Ovary (tissue), 9 donors: ENCODE data around the gene ZNF385A. TPM values are rescaled to one million over a fixed set of nuclear protein-coding genes. Genes with fewer than 3 reads are reported as not detected.
A peak's percentile ranks its signal among the peaks of the same experiment; 100 is the strongest.

ENCODE experiments used
- DNase-seq, 5 donors: peaks; one replicate each; pipeline ENCODE4 v3.0.0-alpha.2; 2019 to 2020
- H3K27ac ChIP-seq, 2 donors: fragments of 200-600 bp; one replicate each; pipeline versions ENCODE4 v1.5.1 to v1.8.0; 2019 to 2022
- H3K27me3 ChIP-seq: fragments of 200-600 bp; one replicate; pipeline ENCODE4 v1.8.0; 2022
- H3K36me3 ChIP-seq: fragments of 200-600 bp; sonication (generic); one replicate; pipeline ENCODE4 v1.5.1; 2019
- H3K4me1 ChIP-seq: one replicate; pipeline ENCODE4 v1.8.1; 2013; ENCODE audit warnings: mild to moderate bottlenecking, moderate library complexity; ENCODE audit not compliant: insufficient read depth
- H3K4me3 ChIP-seq: fragments of 200-600 bp; sonication (generic); one replicate; pipeline ENCODE4 v1.5.1; 2017
- H3K9me3 ChIP-seq, 2 donors: fragments of 200-600 bp in 1 of 2; sonication (generic) in 1 of 2; one replicate each; pipeline versions ENCODE4 v1.5.1 to v1.8.1; 2013 to 2019; ENCODE audit warnings: mild to moderate bottlenecking in 1 of 2, moderate library complexity in 1 of 2
- EP300 ChIP-seq: sonication (generic); formaldehyde crosslinking; IDR thresholded peaks from one replicate; pipeline ENCODE4 v1.6.1; 2017; ENCODE audit warnings: antibody characterized with exemption
- POLR2A ChIP-seq: fragments of 450-650 bp; IDR thresholded peaks from one replicate; pipeline ENCODE4 v1.6.1; 2017; ENCODE audit warnings: antibody characterized with exemption, mild to moderate bottlenecking, moderate library complexity
- WGBS, 3 donors: extraction: QIAGEN DNeasy Blood & Tissue Kit in 1 of 3; methylation state at CpG; one replicate each; pipeline versions ENCODE4 v1.1.5 to v1.1.7; 2013 to 2017; 5-methylcytosine and 5-hydroxymethylcytosine counted together
- intact Hi-C, 4 donors: fragments of 100-400 bp; cut with DNase I; formaldehyde crosslinking; loops; one replicate each; pipeline versions ENCODE4 v1.11.0 to v1.15.1; 2022 to 2023
- polyA plus RNA-seq, 2 donors: library from polyadenylated mRNA; stranded (reverse); fragments of 200-250 nt in 1 of 2; fragments of 350-450 nt in 1 of 2; fragmentation: Illumina TruSeq in 1 of 2; extraction: RNeasy Lipid Tissue Mini Kit (QIAGEN cat#74804) in 1 of 2; gene quantifications; one replicate each; pipeline ENCODE4 v1.2.3, GENCODE V29; 2013 to 2014
- total RNA-seq, 7 donors: library from RNA; depleted of rRNA in 2 of 7; stranded (reverse); fragments of >200 nt in 2 of 7; fragmentation: NEBNext Ultra II Directional in 3 of 7; extraction: Animal tissue kit (Norgen Biotek cat#: 25700) in 3 of 7; gene quantifications; one replicate each; pipeline versions ENCODE4 v1.1.0 to v1.2.4, GENCODE V29; 2016 to 2023
- TF ChIP-seq, protein P1 (sequence below), 3 donors: fragments of 450-650 bp in 2 of 3; fragments of 200-600 bp in 1 of 3; IDR thresholded peaks; one replicate each; pipeline versions ENCODE4 v1.5.1 to v1.8.0; 2016 to 2022; ENCODE audit warnings: antibody characterized with exemption in 3 of 3, mild to moderate bottlenecking in 1 of 3
- donor health status: DM: no; HTN: no; CAD: no; lungs with moderate emphysema.
- donor health status: DM: no; HTN: no; CAD: no.
- donor health status: Bipolar disorder and iron deficiency.
- donor health status: DM: yes; HTN: yes; CAD: no.
- donor health status: DM: no; HTN: no; CAD: no.
- donor health status: DM: yes; HTN: yes; CAD: no.

Gene ZNF385A
- total and polyA plus RNA-seq, 9 donors, result 3.6 to 30.5 (median 6.0) TPM

DNA sequence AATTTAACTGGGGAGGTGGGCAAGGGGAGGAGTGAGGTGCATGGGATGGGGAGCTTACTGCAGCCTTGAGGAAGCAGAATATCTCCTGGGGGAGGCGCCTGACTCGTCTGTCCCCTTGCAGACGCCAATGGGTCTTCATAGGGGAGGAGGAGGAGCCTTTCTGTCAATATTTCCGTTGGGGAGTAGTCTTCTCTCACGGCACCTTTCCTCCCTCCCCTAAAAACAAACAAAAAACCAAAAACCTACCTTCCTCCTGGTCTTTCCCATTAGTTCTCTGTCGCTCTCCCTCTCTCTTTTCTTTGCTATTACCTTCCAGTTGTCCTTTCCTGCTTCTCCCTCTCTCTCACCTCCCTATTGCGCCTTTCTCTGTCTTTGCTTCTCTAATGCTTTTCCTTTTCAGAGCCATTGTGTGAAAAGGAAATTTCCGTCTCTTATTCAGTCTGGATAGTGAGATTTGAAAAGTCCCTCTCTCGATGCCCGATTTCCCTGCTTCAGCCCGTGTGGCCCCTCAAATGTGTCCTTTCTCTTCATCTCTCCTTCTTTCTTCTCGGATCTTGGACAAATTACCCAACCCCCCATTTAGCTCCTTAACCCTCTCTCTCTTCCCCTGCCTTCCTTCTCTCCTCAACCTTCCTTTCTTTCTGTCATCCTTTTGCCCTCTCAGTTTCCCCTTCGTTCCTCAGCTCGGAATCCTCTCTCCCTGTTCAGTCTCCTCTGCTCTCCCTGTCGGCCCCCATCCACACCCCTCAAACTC lies 26.2 kb downstream of the ZNF385A start:
- no peak for DNase-seq
- Histone ChIP-seq H3K9me3 (no peaks in the 10 kb centered on the region), H3K4me3 (peak overlapping the region; percentile 45), H3K36me3 (no peaks in the 10 kb centered on the region), H3K27me3 (no peaks in the 10 kb centered on the region), H3K4me1 (peaks cover 5% of the 10 kb centered on the region), H3K27ac (peak overlapping the region; percentile 79 to 88)
- TF ChIP-seq POLR2A (no peak), EP300 (no peak)
- TF ChIP-seq, protein P1, sequence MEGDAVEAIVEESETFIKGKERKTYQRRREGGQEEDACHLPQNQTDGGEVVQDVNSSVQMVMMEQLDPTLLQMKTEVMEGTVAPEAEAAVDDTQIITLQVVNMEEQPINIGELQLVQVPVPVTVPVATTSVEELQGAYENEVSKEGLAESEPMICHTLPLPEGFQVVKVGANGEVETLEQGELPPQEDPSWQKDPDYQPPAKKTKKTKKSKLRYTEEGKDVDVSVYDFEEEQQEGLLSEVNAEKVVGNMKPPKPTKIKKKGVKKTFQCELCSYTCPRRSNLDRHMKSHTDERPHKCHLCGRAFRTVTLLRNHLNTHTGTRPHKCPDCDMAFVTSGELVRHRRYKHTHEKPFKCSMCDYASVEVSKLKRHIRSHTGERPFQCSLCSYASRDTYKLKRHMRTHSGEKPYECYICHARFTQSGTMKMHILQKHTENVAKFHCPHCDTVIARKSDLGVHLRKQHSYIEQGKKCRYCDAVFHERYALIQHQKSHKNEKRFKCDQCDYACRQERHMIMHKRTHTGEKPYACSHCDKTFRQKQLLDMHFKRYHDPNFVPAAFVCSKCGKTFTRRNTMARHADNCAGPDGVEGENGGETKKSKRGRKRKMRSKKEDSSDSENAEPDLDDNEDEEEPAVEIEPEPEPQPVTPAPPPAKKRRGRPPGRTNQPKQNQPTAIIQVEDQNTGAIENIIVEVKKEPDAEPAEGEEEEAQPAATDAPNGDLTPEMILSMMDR (IDR thresholded peaks at IDR 0.05), result no peak
- intact Hi-C loops, result loop anchor here in 3 of 4 donors (5.0 to 10.0 kb wide), 3 partner anchors 74 to 364 kb away; partner anchors contain the start of genes CBX5 (in 2 of the 3) and HNRNPA1 (in 2 of the 3)
- 10 to 11% (median 11%) methylated on average over 15 of the region's 15 CpGs for WGBS, 3 donors

DNA sequence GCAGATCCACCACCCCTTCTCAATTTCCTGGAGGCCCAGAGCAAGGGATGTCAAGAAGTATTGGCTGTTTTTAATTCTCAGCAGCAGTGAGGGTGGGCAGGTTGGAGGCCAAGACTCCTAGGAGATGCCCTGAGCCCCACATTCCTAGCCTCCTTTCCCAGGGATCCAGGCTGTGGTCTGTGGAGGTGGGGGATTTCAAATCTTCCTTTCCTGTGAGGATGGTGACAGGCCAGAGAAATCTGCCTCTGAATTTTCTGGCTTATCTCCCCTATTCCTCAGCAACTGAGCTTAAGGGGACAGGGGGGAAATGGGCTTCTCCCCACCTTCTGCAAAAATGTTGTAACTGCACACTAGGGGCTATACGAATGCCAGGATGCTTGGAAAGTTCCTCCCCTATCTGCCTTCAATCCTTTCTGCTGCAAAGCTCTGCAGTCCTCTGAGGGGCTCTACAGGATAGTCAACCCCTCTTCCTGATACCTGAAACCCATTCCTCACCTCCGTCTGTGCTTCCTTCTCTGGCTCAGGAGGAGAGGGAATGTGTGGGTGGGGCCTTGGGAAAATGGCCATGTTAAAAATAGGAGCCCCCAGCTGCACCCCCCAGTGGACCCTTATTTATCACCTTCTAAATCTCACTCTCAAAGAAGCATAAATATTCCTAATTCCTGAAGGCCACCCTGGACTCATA lies 26.9 kb downstream of the ZNF385A start:
- Histone ChIP-seq H3K27me3 (no peaks in the 10 kb centered on the region), H3K9me3 (no peaks in the 10 kb centered on the region), H3K4me1 (peaks cover 9% of the 10 kb centered on the region), H3K4me3 (no peak overlapping the region), H3K27ac (peak overlapping the region; percentile 79 to 88), H3K36me3 (no peaks in the 10 kb centered on the region)
- TF ChIP-seq EP300, result no peak
- TF ChIP-seq POLR2A, result no peak
- DNase-seq, result no peak
- intact Hi-C loops, result loop anchor here in 3 of 4 donors (5.0 to 10.0 kb wide), 3 partner anchors 73 to 363 kb away; partner anchors contain the start of genes CBX5 (in 2 of the 3) and HNRNPA1 (in 2 of the 3)
- 56 to 58% (median 57%) methylated on average over 2 of the region's 2 CpGs for WGBS, 3 donors

DNA sequence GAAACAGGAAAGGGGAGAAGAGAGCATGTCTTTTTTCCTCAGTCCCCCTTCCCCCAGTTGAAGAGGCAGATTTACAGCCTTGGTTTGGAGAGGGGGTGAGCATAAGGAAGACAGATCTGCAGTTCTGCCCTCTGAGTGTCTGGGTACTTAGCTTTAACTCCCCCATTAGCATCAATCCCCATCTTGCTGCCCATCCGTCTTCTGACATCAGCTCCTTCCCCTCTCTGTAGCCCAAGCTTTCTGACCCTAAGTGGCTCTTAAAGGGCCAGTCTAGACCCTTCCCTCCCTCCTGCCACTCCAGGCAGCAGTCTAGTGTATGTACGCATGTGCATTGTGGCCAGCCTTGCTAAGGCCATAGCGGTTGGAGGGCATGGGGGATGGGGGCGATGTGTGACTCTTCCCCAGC lies 27.6 kb downstream of the ZNF385A start:
- no peaks in the 10 kb centered on the region for H3K9me3 ChIP-seq
- intact Hi-C loops, result loop anchor here in 3 of 4 donors (5.0 to 10.0 kb wide), 3 partner anchors 72 to 362 kb away; partner anchors contain the start of genes CBX5 (in 2 of the 3) and HNRNPA1 (in 2 of the 3)
- H3K27me3 ChIP-seq, result no peaks in the 10 kb centered on the region
- H3K27ac ChIP-seq, result peak overlapping the region; percentile 48 to 88
- DNase-seq, result no peak
- no peak overlapping the region for H3K4me3 ChIP-seq
- WGBS, 3 donors, result 72 to 86% (median 86%) methylated on average over 4 of the region's 4 CpGs
- H3K4me1 ChIP-seq, result peaks cover 14% of the 10 kb centered on the region
- TF ChIP-seq POLR2A (no peak), EP300 (no peak)
- TF ChIP-seq, protein P1 (IDR thresholded peaks at IDR 0.05), result no peak
- no peaks in the 10 kb centered on the region for H3K36me3 ChIP-seq

DNA sequence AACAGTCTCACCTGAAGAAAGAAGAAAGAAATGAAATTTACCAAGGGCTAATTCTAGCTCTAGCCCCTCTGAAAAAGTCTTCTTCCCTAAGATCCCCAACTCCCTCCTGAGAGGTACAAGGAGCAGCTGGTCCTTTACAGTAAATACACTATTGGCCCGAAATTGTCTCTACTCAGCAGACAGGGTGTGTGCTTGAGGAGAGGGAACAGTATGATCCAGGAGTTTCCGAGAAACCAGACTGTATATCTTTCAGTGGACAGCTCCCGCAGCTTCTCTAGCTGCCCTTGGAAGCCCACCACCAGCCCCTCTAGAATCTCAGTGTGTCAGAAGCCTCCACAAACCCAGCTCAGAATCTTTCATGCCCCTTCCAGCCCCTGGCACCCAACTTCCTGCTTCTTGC lies 28.3 kb downstream of the ZNF385A start:
- WGBS, 3 donors, result 19 to 28% (median 22%) methylated on average over 3 of the region's 3 CpGs
- TF ChIP-seq POLR2A (no peak), EP300 (peak; percentile 31)
- TF ChIP-seq, protein P1 (IDR thresholded peaks at IDR 0.05), result no peak

More for the DNA sequence above, 28.3 kb downstream of the ZNF385A start:
- Histone ChIP-seq H3K9me3 (no peaks in the 10 kb centered on the region), H3K4me3 (no peak overlapping the region), H3K27me3 (no peaks in the 10 kb centered on the region), H3K27ac (peak overlapping the region; percentile 24 to 88), H3K4me1 (peaks cover 16% of the 10 kb centered on the region), H3K36me3 (no peaks in the 10 kb centered on the region)
- no peak for DNase-seq
- intact Hi-C loops, result loop anchor here in 3 of 4 donors (5.0 to 10.0 kb wide), 3 partner anchors 71 to 361 kb away; partner anchors contain the start of genes CBX5 (in 2 of the 3) and HNRNPA1 (in 2 of the 3)
